NB4 (cell line): ENCODE data around the gene AGBL2.
"Not testable (repeated sequence)": the region's sequence is repeated elsewhere in the genome, so short reads cannot be mapped to it uniquely, and the experiment has no call there.

Experiments used
- DNase-seq: peaks from one replicate; pipeline ENCODE4 v3.0.0; 2010; ENCODE audit warnings: low read depth
- H3K4me3 ChIP-seq: one replicate; pipeline ENCODE4 v1.5.1; 2011; ENCODE audit warnings: mild to moderate bottlenecking, low read depth, low read length, moderate library complexity
- CTCF ChIP-seq: IDR thresholded peaks from one replicate; pipeline ENCODE4 v1.5.1; 2012; ENCODE audit warnings: low read depth, low read length
- MAX ChIP-seq: IDR thresholded peaks from 2 replicates; pipeline ENCODE4 v1.6.1; 2011; ENCODE audit warnings: low read depth, low read length
- MYC ChIP-seq: IDR thresholded peaks from 2 replicates; pipeline ENCODE4 v1.6.1; 2011; ENCODE audit warnings: low read depth, low read length
- POLR2A ChIP-seq: IDR thresholded peaks from 2 replicates; pipeline ENCODE4 v1.6.1; 2011; ENCODE audit warnings: mild to moderate bottlenecking; ENCODE audit not compliant: insufficient read length; ENCODE audit errors: extremely low read depth

Gene AGBL2

GRCh38 chr11:47641600-47642098 lies 73.5 kb downstream of the AGBL2 start:
- peak overlapping the region; percentile 76 for H3K4me3 ChIP-seq
- DNase-seq, result peak; percentile 18
- TF ChIP-seq MYC (no peak), MAX (no peak), POLR2A (no peak), CTCF (no peak)

GRCh38 chr11:47640506-47640905 lies 74.7 kb downstream of the AGBL2 start:
- H3K4me3 ChIP-seq, result peak overlapping the region; percentile 76
- DNase-seq, result not testable (repeated sequence)

- not testable (repeated sequence) for DNase-seq, H3K4me3 ChIP-seq
Measured at GRCh38 chr11:47636331-47636730, 78.8 kb downstream of the AGBL2 start.

GRCh38 chr11:47631473-47631872 lies 83.7 kb downstream of the AGBL2 start:
- no peak for TF ChIP-seq CTCF
- no peak for TF ChIP-seq MAX
- TF ChIP-seq MYC, result no peak
- no peak for TF ChIP-seq POLR2A
- H3K4me3 ChIP-seq, result no peak overlapping the region
- no peak for DNase-seq

GRCh38 chr11:47628026-47628425 lies 87.1 kb downstream of the AGBL2 start:
- no peak overlapping the region for H3K4me3 ChIP-seq
- no peak for TF ChIP-seq MYC
- TF ChIP-seq CTCF, result no peak
- TF ChIP-seq MAX, result no peak
- TF ChIP-seq POLR2A, result no peak
- no peak for DNase-seq

GRCh38 chr11:47626234-47626633 lies 88.9 kb downstream of the AGBL2 start:
- TF ChIP-seq POLR2A (no peak), CTCF (no peak), MAX (no peak), MYC (no peak)
- DNase-seq, result no peak

GRCh38 chr11:47620836-47621378 lies 94.3 kb downstream of the AGBL2 start:
- DNase-seq, result no peak
- H3K4me3 ChIP-seq, result no peak overlapping the region
- TF ChIP-seq POLR2A (no peak), MAX (no peak)

More at GRCh38 chr11:47626234-47626633, 88.9 kb downstream of the AGBL2 start:
- no peak overlapping the region for H3K4me3 ChIP-seq

GRCh38 chr11:47617417-47617809 lies 97.8 kb downstream of the AGBL2 start:
- H3K4me3 ChIP-seq, result no peak overlapping the region
- TF ChIP-seq MAX (no peak), MYC (no peak), CTCF (no peak), POLR2A (no peak)
- DNase-seq, result no peak
